ENCODE data around the gene CAPNS1.

DNA sequence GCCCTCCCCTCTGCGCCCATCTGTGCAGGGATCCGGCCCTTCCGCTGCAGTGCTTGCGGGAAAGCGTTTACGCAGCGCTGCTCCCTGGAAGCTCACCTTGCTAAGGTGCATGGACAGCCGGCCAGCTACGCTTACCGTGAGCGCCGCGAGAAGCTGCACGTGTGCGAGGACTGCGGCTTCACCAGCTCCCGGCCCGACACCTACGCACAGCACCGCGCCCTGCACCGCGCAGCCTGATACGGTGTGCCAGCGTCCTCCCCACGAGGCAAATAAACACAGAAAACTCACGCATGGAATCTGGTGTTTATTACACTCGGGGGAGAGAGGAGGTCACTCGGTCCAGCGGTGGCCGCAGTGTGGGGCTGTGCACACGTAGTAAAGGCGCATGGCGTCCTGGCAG, 26.4 kb upstream of the CAPNS1 start:
- TF ChIP-seq, protein P1, sequence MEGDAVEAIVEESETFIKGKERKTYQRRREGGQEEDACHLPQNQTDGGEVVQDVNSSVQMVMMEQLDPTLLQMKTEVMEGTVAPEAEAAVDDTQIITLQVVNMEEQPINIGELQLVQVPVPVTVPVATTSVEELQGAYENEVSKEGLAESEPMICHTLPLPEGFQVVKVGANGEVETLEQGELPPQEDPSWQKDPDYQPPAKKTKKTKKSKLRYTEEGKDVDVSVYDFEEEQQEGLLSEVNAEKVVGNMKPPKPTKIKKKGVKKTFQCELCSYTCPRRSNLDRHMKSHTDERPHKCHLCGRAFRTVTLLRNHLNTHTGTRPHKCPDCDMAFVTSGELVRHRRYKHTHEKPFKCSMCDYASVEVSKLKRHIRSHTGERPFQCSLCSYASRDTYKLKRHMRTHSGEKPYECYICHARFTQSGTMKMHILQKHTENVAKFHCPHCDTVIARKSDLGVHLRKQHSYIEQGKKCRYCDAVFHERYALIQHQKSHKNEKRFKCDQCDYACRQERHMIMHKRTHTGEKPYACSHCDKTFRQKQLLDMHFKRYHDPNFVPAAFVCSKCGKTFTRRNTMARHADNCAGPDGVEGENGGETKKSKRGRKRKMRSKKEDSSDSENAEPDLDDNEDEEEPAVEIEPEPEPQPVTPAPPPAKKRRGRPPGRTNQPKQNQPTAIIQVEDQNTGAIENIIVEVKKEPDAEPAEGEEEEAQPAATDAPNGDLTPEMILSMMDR (conservative IDR thresholded peaks at IDR 0.05) = no peak
- no peak for TF ChIP-seq ZFX (IDR thresholded peaks at IDR 0.05)

All from C4-2B (cell line).